GM18867 (cell line): Measurements from ENCODE around the gene PDAP1.
A peak's percentile ranks its signal among the peaks of the same experiment; 100 is the strongest.
"Not testable (repeated sequence)": the region's sequence is repeated elsewhere in the genome, so short reads cannot be mapped to it uniquely, and the experiment has no call there.

Experiments
- ATAC-seq: cut with Tn5 transposase; IDR thresholded peaks from one replicate; pipeline ENCODE4 v1.9.1; 2021; ENCODE audit warnings: mild to moderate bottlenecking, moderate library complexity; ENCODE audit not compliant: unreplicated experiment

Gene PDAP1

GRCh38 chr7:99380032-99380822, 28.2 kb downstream of the PDAP1 start:
- ATAC-seq, result peak; percentile 32

- ATAC-seq, result not testable (repeated sequence)
These were observed 28.7 kb downstream of the PDAP1 start for GRCh38 chr7:99379693-99380031.

- ATAC-seq, result no peak
These were observed 29.3 kb downstream of the PDAP1 start for GRCh38 chr7:99379043-99379577.

GRCh38 chr7:99375070-99375807, 33.2 kb downstream of the PDAP1 start:
- peak; percentile 40 for ATAC-seq

- peak; percentile 63 for ATAC-seq
These were observed 34.0 kb downstream of the PDAP1 start, which contains the start of gene ARPC1B for GRCh38 chr7:99374111-99375064. Gene ARPC1B (plus strand): TSS chr7:99374730. CDS start chr7:99385715, 10,985 bp downstream.

GRCh38 chr7:99373091-99374066, 35.0 kb downstream of the PDAP1 start:
- no peak for ATAC-seq

GRCh38 chr7:99372275-99373090, 35.9 kb downstream of the PDAP1 start:
- no peak for ATAC-seq

- no peak for ATAC-seq
These were observed 36.9 kb downstream of the PDAP1 start for GRCh38 chr7:99371376-99371920.

- no peak for ATAC-seq
These were observed 38.5 kb downstream of the PDAP1 start for GRCh38 chr7:99369767-99370391.

- ATAC-seq, result no peak
These were observed 39.5 kb downstream of the PDAP1 start for GRCh38 chr7:99368750-99369389.

- ATAC-seq, result no peak
These were observed 41.8 kb downstream of the PDAP1 start for GRCh38 chr7:99366646-99367045.

- ATAC-seq, result no peak
These were observed 42.9 kb downstream of the PDAP1 start for GRCh38 chr7:99365318-99366141.

GRCh38 chr7:99363286-99363685, 45.1 kb downstream of the PDAP1 start:
- ATAC-seq, result no peak

GRCh38 chr7:99362801-99363200, 45.6 kb downstream of the PDAP1 start:
- no peak for ATAC-seq

GRCh38 chr7:99359465-99360154, 48.8 kb downstream of the PDAP1 start:
- ATAC-seq, result no peak

- ATAC-seq, result not testable (repeated sequence)
These were observed 49.9 kb downstream of the PDAP1 start for GRCh38 chr7:99358521-99358920.
